Neural progenitor cell (in vitro differentiated cells): Measurements from ENCODE around the gene RALB.

ENCODE experiments used
- EZH2 ChIP-seq: fragments of 200-600 bp; sonication (generic); IDR thresholded peaks from 2 replicates; pipeline ENCODE4 v1.6.1; 2017; ENCODE audit warnings: antibody characterized with exemption, mild to moderate bottlenecking, moderate library complexity
- EZH2phosphoT487 ChIP-seq: fragments of 200-600 bp; sonication (generic); IDR thresholded peaks from 2 replicates; pipeline ENCODE4 v1.6.1; 2017; ENCODE audit warnings: antibody characterized with exemption
- TF ChIP-seq, protein P1 (sequence below): fragments of 200-600 bp; sonication (generic); IDR thresholded peaks from 2 replicates; pipeline ENCODE4 v1.5.1; 2017; ENCODE audit warnings: antibody characterized with exemption, mild to moderate bottlenecking

DNA sequence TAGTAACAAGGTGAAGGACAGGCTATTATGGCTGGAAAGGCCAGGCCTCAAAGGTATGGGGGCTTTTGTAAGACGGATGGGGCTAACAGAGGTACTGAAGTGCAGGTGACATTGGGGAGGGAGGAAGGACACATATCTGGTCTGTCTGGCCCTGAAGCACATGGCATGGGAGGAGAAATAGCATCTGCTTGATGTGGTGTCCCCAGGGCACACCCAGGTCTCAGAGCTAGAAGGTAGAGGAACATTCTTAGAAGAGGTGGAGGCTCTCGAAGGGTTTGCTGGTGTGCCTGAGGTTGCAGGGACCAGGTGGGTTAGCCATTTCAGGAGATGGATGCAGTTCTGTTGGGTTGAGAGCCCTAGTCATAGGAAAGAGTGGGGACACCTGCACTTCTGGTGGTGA is 9.5 kb downstream of the RALB start:
- TF ChIP-seq, protein P1, sequence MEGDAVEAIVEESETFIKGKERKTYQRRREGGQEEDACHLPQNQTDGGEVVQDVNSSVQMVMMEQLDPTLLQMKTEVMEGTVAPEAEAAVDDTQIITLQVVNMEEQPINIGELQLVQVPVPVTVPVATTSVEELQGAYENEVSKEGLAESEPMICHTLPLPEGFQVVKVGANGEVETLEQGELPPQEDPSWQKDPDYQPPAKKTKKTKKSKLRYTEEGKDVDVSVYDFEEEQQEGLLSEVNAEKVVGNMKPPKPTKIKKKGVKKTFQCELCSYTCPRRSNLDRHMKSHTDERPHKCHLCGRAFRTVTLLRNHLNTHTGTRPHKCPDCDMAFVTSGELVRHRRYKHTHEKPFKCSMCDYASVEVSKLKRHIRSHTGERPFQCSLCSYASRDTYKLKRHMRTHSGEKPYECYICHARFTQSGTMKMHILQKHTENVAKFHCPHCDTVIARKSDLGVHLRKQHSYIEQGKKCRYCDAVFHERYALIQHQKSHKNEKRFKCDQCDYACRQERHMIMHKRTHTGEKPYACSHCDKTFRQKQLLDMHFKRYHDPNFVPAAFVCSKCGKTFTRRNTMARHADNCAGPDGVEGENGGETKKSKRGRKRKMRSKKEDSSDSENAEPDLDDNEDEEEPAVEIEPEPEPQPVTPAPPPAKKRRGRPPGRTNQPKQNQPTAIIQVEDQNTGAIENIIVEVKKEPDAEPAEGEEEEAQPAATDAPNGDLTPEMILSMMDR, result no peak
- TF ChIP-seq EZH2phosphoT487 (no peak), EZH2 (no peak)
